GM12872 (cell line): ENCODE measurements around the gene TIMP2.
A peak's percentile ranks its signal among the peaks of the same experiment; 100 is the strongest.

Experiments
- TF ChIP-seq, protein P1 (sequence below): IDR thresholded peaks from 3 replicates; pipeline ENCODE4 v1.5.1; 2011; ENCODE audit warnings: low read depth, mild to moderate bottlenecking, low read length, moderate library complexity; ENCODE audit not compliant: insufficient read depth

TIMP2 gene

DNA sequence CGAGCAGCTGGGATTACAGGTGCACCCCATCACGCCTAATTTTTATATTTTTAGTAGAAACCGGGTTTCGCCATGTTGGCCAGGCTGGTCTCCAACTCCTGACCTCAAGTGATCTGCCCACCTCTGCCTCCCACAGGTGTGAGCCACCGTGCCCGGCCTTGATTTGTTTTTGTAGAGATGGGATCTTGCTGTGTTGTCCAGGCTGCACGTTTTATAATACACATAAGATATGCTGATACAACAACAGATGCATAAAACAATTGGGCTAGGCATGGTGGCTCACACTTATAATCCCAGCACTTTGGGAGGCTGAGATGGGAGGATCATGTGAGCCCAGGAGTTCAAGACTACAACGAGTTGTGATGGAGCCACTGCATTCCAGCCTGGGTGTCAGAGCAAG lies 90.6 kb downstream of the TIMP2 start:
- TF ChIP-seq, protein P1, sequence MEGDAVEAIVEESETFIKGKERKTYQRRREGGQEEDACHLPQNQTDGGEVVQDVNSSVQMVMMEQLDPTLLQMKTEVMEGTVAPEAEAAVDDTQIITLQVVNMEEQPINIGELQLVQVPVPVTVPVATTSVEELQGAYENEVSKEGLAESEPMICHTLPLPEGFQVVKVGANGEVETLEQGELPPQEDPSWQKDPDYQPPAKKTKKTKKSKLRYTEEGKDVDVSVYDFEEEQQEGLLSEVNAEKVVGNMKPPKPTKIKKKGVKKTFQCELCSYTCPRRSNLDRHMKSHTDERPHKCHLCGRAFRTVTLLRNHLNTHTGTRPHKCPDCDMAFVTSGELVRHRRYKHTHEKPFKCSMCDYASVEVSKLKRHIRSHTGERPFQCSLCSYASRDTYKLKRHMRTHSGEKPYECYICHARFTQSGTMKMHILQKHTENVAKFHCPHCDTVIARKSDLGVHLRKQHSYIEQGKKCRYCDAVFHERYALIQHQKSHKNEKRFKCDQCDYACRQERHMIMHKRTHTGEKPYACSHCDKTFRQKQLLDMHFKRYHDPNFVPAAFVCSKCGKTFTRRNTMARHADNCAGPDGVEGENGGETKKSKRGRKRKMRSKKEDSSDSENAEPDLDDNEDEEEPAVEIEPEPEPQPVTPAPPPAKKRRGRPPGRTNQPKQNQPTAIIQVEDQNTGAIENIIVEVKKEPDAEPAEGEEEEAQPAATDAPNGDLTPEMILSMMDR = no peak

DNA sequence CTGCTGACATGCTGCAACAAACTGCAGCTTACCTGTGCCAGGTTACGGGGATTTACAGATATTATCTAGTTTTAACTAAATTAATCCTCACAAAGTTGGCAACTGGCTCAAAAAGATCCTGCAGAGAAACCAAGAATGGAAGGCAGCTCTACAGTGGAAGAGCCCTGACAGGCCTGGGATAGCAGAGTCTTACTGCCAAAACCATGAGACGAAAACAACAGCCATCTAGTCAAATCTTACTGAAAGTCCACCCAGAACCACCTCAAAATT lies 92.7 kb downstream of the TIMP2 start:
- TF ChIP-seq, protein P1 = no peak

DNA sequence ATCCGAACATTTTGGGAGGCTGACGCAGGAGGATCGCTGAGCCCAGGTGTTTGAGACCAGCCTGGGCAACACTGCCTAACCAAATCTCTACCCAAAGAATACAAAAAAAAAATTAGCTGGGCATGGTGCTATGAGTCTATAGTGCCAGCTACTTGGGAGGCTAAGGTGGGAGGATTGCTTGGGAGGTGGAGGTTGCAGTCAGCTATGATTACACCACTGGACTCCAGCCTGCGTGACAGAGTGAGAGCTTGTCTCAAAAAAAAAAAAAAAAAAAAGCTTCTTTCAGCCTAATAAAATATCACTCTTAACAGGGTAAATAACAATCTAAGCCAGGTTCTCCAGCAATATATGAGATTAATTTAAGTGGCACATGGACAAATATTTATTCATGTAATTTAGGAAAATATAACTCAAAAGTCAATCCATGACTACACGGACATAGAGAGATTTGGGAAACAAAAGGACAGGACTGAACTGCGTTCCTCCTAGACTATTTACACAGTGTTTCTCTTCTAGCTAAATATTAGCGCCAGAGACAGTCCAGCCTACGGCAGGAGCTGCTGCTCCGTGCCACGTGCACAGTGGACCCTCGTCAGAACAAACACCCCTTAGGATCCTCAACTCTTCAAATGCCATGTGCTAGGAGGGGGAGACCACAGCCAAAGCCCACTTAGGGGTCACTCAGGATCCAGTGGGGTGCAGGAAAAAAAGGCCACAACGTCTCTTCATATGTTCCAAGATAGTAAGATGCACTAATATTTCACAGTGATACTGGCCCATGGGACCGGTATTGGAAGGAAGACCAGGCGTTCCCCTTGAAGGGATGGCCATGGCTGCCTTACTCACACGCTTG lies 93.3 kb downstream of the TIMP2 start:
- TF ChIP-seq, protein P1 = no peak

DNA sequence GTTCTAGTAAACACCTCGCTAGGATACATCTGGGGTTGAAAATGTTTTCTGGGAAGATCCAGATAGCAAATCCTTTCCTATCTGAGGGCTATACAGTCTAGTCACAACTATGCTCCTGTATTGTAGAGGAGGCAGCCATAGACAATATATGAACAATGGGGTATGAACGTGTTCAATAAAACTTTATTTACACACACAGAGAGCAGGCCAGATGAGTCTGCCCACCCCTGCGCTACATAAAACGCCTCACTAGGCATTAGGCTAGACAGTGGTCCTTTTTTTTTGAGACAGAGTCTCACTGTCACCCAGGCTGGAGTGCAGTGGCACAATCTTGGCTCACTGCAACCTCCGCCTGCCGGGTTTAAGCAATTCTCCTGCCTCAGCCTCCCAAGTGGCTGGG lies 95.7 kb downstream of the TIMP2 start:
- TF ChIP-seq, protein P1 = no peak

DNA sequence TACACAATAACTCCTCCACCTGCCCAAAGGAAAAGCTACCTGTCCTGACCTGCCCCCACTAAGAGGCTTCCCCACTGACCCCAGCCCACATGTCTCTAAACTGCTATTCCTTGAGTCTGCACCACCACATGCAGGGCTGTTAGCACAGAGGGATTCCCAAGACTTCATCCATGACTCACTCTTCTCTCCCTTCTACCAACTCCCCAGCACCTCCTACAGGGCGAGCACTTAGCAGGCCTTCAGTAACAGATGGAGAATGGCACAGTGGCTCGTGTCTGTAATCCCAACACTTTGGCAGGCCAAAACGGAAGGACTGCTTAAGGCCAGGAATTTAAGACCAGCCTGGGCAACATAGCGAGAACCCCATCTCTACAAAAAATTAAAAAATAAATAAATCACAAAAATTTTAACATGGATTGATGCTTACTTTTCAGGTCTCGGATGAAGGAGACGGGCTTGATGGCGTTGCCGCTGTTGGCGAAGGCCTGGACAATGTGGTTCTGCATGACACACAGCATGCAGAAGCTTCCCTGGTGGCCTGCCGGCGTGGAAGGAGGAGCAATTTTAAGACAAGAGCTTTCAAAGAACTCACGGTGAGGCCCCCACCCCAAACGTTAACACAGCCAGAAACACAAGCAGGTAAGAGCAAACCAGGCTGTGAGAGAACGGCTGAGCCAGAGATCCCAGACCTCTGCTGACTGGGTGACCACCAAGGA lies 96.6 kb downstream of the TIMP2 start:
- TF ChIP-seq, protein P1 = 0 out of 3 replicates have a peak, but pooled peaks have one; percentile 5

DNA sequence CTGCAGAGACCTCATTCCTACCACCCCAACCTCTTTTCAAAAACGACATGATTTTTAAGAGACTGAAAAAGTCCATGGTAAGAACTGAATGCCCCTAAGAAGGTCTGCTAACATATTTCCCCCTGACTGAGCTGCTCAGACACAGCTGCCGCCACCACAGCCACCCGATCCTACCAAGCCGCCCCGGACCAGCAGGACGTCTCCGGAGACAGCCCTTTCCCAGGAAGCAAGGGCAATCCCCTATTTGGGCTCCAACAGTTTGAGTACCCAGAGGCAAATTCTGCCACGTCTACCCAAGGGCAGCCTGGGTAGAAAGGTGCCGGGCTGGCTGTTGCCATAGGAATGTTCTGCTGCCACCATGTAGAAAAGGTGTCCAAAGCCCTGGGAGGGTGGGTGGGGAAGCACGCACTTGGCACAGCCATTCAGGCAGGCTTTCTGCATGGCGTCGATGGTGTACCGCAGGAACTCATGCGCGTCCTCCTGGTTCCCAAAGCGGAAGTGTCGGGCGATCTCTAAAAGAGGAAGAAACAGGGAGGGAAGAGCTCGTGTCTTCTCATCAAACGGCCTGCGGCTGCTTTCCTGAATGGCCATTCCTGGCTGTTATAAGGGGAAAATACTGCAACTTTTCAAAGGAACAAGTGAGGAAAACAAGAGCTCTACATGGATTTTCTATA lies 98.2 kb downstream of the TIMP2 start:
- TF ChIP-seq, protein P1 = no peak

DNA sequence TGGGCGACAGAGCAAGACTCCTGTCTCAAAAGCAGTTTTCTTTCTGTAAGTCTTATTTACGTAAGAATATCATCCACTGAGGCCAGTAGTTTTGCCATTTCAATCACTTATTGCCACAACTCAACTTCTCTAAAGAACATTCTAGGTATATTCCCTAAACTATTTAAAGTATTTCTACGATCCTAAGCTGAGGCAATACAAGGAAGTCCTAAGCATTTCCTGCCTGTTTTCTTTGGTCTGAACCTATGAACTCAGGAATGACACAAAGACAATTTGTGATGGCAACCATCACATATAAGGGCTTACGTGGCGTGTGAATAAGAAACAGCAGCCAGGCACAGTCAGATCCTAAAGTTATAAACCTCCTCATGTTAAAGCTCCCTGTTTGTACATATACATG lies 98.8 kb downstream of the TIMP2 start:
- TF ChIP-seq, protein P1 = no peak
